H1 (cell line): ENCODE measurements around the gene CTNNBL1. TPM values are rescaled to one million over a fixed set of nuclear protein-coding genes. Genes with fewer than 3 reads are reported as not detected.

Experiments
- CTCF ChIA-PET: fragments of 300-600 bp; sonication (Branson Sonifier 250); formaldehyde crosslinking; loops from one replicate; lab custom pipeline; 2021; ENCODE audit not compliant: partially characterized antibody; lab: Charles Lee
- POLR2A ChIA-PET: fragments of 300-600 bp; sonication (Branson Sonifier 250); formaldehyde crosslinking; loops from one replicate; lab custom pipeline; 2021; ENCODE audit warnings: inconsistent platforms; ENCODE audit not compliant: partially characterized antibody; lab: Charles Lee
- DNase-seq, 2 experiments: peaks; one replicate each; pipeline versions ENCODE4 v3.0.0 to v3.0.0-alpha.2; 2010 to 2022; ENCODE audit warnings: low spot score in 2 of 2, low read depth in 1 of 2, mixed read lengths in 1 of 2
- FAIRE-seq: peaks from 2 replicates; lab custom pipeline; 2011; peaks lifted over from hg19 to GRCh38; lab: Jason Lieb, UNC
- H2AFZ ChIP-seq: 2 replicates; pipeline ENCODE4 v1.8.1; 2012; ENCODE audit warnings: low read length, inconsistent platforms
- H2AK5ac ChIP-seq: 2 replicates; pipeline ENCODE4 v1.6.1; 2013; ENCODE audit warnings: low read depth, low read length
- H2BK120ac ChIP-seq: replicated peaks from 2 replicates; pipeline ENCODE3; 2013; ENCODE audit warnings: low read depth, low read length, inconsistent platforms
- H2BK12ac ChIP-seq: 2 replicates; pipeline ENCODE4 v1.6.1; 2013; ENCODE audit warnings: low read depth, low read length
- H2BK15ac ChIP-seq: 2 replicates; pipeline ENCODE4 v1.6.1; 2013; ENCODE audit warnings: low read length
- H2BK20ac ChIP-seq: 2 replicates; pipeline ENCODE4 v1.6.1; 2013; ENCODE audit warnings: low read length
- H2BK5ac ChIP-seq: 2 replicates; pipeline ENCODE4 v1.6.1; 2013; ENCODE audit warnings: low read depth, low read length
- H3K14ac ChIP-seq: 2 replicates; pipeline ENCODE4 v1.6.1; 2013; ENCODE audit warnings: inconsistent platforms; ENCODE audit not compliant: insufficient read length
- H3K18ac ChIP-seq: 2 replicates; pipeline ENCODE4 v1.6.1; 2013; ENCODE audit warnings: low read length; ENCODE audit errors: extremely low read depth
- H3K23ac ChIP-seq: 2 replicates; pipeline ENCODE4 v1.6.1; 2013; ENCODE audit warnings: inconsistent platforms; ENCODE audit not compliant: insufficient read length
- H3K23me2 ChIP-seq: 2 replicates; pipeline ENCODE4 v1.6.1; 2013; ENCODE audit warnings: low read depth, low read length
- H3K27ac ChIP-seq: 2 replicates; pipeline ENCODE4 v1.6.1; 2011; ENCODE audit warnings: low read depth, low read length, inconsistent platforms
- H3K27me3 ChIP-seq, 4 experiments: replicated peaks in 1 of 4; 1 replicate in 1 of 4; 2 replicates in 3 of 4; pipeline versions ENCODE4 v1.6.1 to v1.8.1; 2011 to 2013; ENCODE audit warnings: low read length in 3 of 4, mild to moderate bottlenecking in 3 of 4, inconsistent platforms in 2 of 4, mixed read lengths in 2 of 4, moderate library complexity in 1 of 4; ENCODE audit not compliant: control insufficient read depth in 3 of 4, insufficient read depth in 3 of 4; ENCODE audit errors: extremely low read depth in 1 of 4
- H3K36me3 ChIP-seq, 4 experiments: 2 replicates each; pipeline versions ENCODE4 v1.6.1 to v1.8.1; 2011 to 2013; ENCODE audit warnings: mild to moderate bottlenecking in 4 of 4, low read length in 3 of 4, moderate library complexity in 2 of 4, control low read depth in 1 of 4, inconsistent platforms in 1 of 4; ENCODE audit not compliant: insufficient read depth in 4 of 4, control insufficient read depth in 2 of 4
- H3K4ac ChIP-seq: replicated peaks from 2 replicates; pipeline ENCODE3; 2013; ENCODE audit warnings: low read length, low read depth, mixed read lengths, inconsistent platforms; ENCODE audit not compliant: insufficient read length
- H3K4me1 ChIP-seq, 4 experiments: replicated peaks in 1 of 4; 1 replicate in 1 of 4; 2 replicates in 3 of 4; pipeline versions ENCODE4 v1.6.1 to v1.8.1; 2011 to 2013; ENCODE audit warnings: low read length in 3 of 4, inconsistent platforms in 2 of 4, mixed read lengths in 1 of 4; ENCODE audit not compliant: insufficient read depth in 4 of 4, control insufficient read depth in 3 of 4
- H3K4me2 ChIP-seq, 2 experiments: 2 replicates each; pipeline versions ENCODE4 v1.6.1 to v1.8.1; 2011 to 2013; ENCODE audit warnings: low read depth in 2 of 2, low read length in 2 of 2, control low read depth in 1 of 2, inconsistent platforms in 1 of 2, mild to moderate bottlenecking in 1 of 2; ENCODE audit not compliant: insufficient read depth in 1 of 2
- H3K4me3 ChIP-seq, 4 experiments: fragments of 200-600, 300-600 bp in 1 of 4; sonication (generic), shearing (Covaris generic), sonication (Bioruptor Twin) in 1 of 4; 2 replicates each; pipeline versions ENCODE4 v1.5.1 to v1.8.1; 2011 to 2016; ENCODE audit warnings: low read length in 4 of 4, low read depth in 3 of 4, control low read depth in 2 of 4, inconsistent platforms in 2 of 4, mild to moderate bottlenecking in 2 of 4, mixed read lengths in 1 of 4, moderate library complexity in 1 of 4; ENCODE audit not compliant: insufficient read depth in 2 of 4; ENCODE audit errors: extremely low read depth in 1 of 4
- H3K56ac ChIP-seq: replicated peaks from 2 replicates; pipeline ENCODE3; 2013; ENCODE audit warnings: low read depth, mild to moderate bottlenecking, mixed read lengths, low read length, inconsistent platforms; ENCODE audit not compliant: insufficient read length
- H3K79me1 ChIP-seq: 2 replicates; pipeline ENCODE4 v1.6.1; 2013; ENCODE audit warnings: low read depth, low read length, control low read depth
- H3K79me2 ChIP-seq, 2 experiments: 2 replicates each; pipeline versions ENCODE4 v1.6.1 to v1.8.1; 2012 to 2013; ENCODE audit warnings: low read length in 2 of 2, mild to moderate bottlenecking in 2 of 2, inconsistent platforms in 1 of 2; ENCODE audit not compliant: insufficient read depth in 2 of 2, control insufficient read depth in 1 of 2
- H3K9ac ChIP-seq, 4 experiments: replicated peaks in 1 of 4; 1 replicate in 1 of 4; 2 replicates in 3 of 4; pipeline versions ENCODE4 v1.6.1 to v1.8.1; 2011 to 2013; ENCODE audit warnings: low read depth in 3 of 4, low read length in 3 of 4, control low read depth in 2 of 4, mild to moderate bottlenecking in 2 of 4, moderate library complexity in 2 of 4, inconsistent platforms in 1 of 4; ENCODE audit errors: extremely low read depth in 1 of 4
- H3K9me3 ChIP-seq, 2 experiments: 2 replicates each; pipeline versions ENCODE4 v1.6.1 to v1.8.1; 2012 to 2013; ENCODE audit warnings: mild to moderate bottlenecking in 2 of 2, moderate library complexity in 2 of 2, control low read depth in 1 of 2, inconsistent platforms in 1 of 2, low read depth in 1 of 2, low read length in 1 of 2, mixed read lengths in 1 of 2; ENCODE audit not compliant: insufficient read depth in 2 of 2
- H4K20me1 ChIP-seq, 2 experiments: replicated peaks in 1 of 2; 2 replicates each; pipeline versions ENCODE3 to v1.8.1; 2011 to 2013; ENCODE audit warnings: inconsistent platforms in 2 of 2, low read length in 2 of 2, mild to moderate bottlenecking in 1 of 2; ENCODE audit not compliant: insufficient read depth in 2 of 2, control insufficient read depth in 1 of 2
- H4K5ac ChIP-seq: 2 replicates; pipeline ENCODE4 v1.6.1; 2013; ENCODE audit warnings: low read length, low read depth, mixed read lengths, inconsistent platforms; ENCODE audit not compliant: insufficient read length
- H4K8ac ChIP-seq: 2 replicates; pipeline ENCODE4 v1.8.0; 2013; ENCODE audit warnings: mild to moderate bottlenecking, moderate library complexity, low read length, inconsistent platforms; ENCODE audit not compliant: insufficient read depth; ENCODE audit errors: extremely low read depth
- H4K91ac ChIP-seq: replicated peaks from 2 replicates; pipeline ENCODE3; 2013; ENCODE audit warnings: low read length, mixed read lengths, inconsistent platforms; ENCODE audit not compliant: insufficient read length
- CBX8 ChIP-seq: fragments of 300-800, 300-1000 bp; sonication (generic); IDR thresholded peaks from 2 replicates; pipeline ENCODE4 v1.7.1; 2016; ENCODE audit warnings: low read depth, low read length, borderline replicate concordance
- WGBS, 2 experiments: shearing (Covaris generic) in 1 of 2; methylation state at CpG; one replicate each; pipeline versions ENCODE4 v1.1.6 to v1.1.7; 2013 to 2015; ENCODE audit warnings: low lambda C conversion rate in 2 of 2, mixed read lengths in 2 of 2, inconsistent platforms in 1 of 2, low coverage in 1 of 2, missing lambda C conversion rate in 1 of 2; ENCODE audit not compliant: insufficient replicate concordance in 2 of 2, insufficient coverage in 1 of 2, insufficient read length in 1 of 2; ENCODE audit errors: extremely low coverage in 1 of 2, missing lambda C conversion rate in 1 of 2; 5-methylcytosine and 5-hydroxymethylcytosine counted together
- polyA plus RNA-seq, 7 experiments: library from polyadenylated mRNA; depleted of rRNA in 3 of 7; stranded (reverse) in 5 of 7; unstranded in 2 of 7; fragments of >200 nt in 5 of 7; fragments of 200-250 nt in 2 of 7; gene quantifications; 1 replicate in 5 of 7; 2 replicates in 1 of 7; 4 replicates in 1 of 7; pipeline versions ENCODE4 v1.2.1 to v1.2.3, GENCODE V29; 2011 to 2013; ENCODE audit warnings: missing spikeins in 2 of 7, mixed read lengths in 2 of 7
- total RNA-seq: library from RNA; stranded (reverse); fragmentation: NEBNext Ultra II Directional; extraction: Animal tissue kit (Norgen Biotek cat#: 25700); gene quantifications from 2 replicates; pipeline ENCODE4 v1.2.1, GENCODE V29; 2021

Gene CTNNBL1
- total and polyA plus RNA-seq, 2 of the 8 experiments (the other 6 are each of a cell fraction or from before 2014, with no cell fraction given) = 19.6 to 81.6 TPM

DNA sequence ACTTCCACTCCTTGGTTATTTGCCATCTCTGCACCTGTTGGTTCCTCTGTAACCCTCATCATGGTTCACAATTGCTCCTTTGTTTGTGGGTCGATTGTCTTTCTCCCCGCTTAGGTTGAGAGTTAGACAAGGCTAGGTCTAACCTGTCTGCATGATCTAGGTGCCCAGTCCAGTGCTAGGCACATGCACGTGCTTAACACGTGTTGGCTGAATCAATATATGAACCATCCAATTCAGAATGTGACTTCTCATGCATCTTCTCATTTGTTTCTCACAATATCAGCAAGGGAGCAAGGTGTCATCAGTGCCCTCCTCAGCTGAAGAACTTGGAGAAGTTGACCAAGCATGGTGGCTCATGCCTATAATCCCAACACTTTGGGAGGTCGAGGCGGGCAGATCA is 36.9 kb upstream of the CTNNBL1 start:
- Histone ChIP-seq H3K4me2 (no peak overlapping the region), H3K23ac (no peak overlapping the region), H3K4me1 (no peaks in the 10 kb centered on the region), H2AFZ (no peak overlapping the region), H3K79me2 (no peaks in the 10 kb centered on the region), H2AK5ac (no peak overlapping the region), H2BK15ac (no peak overlapping the region), H2BK120ac (no peak overlapping the region), H4K5ac (no peak overlapping the region), H3K9ac (no peak overlapping the region), H2BK20ac (no peak overlapping the region), H3K4ac (no peak overlapping the region), H2BK12ac (no peak overlapping the region), H3K9me3 (peaks cover 0 to 3% of the 10 kb centered on the region in 2 experiments; a peak in 2 of 4 replicates), H3K27ac (no peak overlapping the region), H4K8ac (no peak overlapping the region), H3K27me3 (no peaks in the 10 kb centered on the region; a peak in 1 of 7 replicates), H4K91ac (no peak overlapping the region), H3K79me1 (no peaks in the 10 kb centered on the region), H3K4me3 (no peak overlapping the region), H2BK5ac (no peak overlapping the region), H3K56ac (no peak overlapping the region), H3K18ac (no peak overlapping the region), H3K36me3 (no peaks in the 10 kb centered on the region), H3K23me2 (no peaks in the 10 kb centered on the region), H4K20me1 (no peaks in the 10 kb centered on the region), H3K14ac (no peak overlapping the region)
- DNase-seq (no peak), FAIRE-seq (no peak)
- ChIA-PET CTCF (interaction anchor here (0.6 kb wide), 1 partner anchor 13 kb away, joined by 4 read pairs; no protein-coding TSS in a partner anchor), POLR2A (no interaction called here)
- no peak for TF ChIP-seq CBX8
- WGBS, 2 experiments = 92% methylated on average over 6 of the region's 6 CpGs; no CpG with 5 or more reads in 1 of the 2 experiments
